ENCODE measurements around the gene EGFL7.

GRCh38 chr9:136651860-136652259 lies 10.9 kb upstream of the EGFL7 start:
- TF ChIP-seq CTCF (IDR thresholded peaks at IDR 0.05 in 8 of 11, conservative IDR thresholded peaks at IDR 0.05 in 3 of 11) (no peak), POLR2AphosphoS5 (IDR thresholded peaks at IDR 0.05) (no peak)
